CD4-positive, alpha-beta T cell treated with Interleukin-4 for 4 hours (primary cell): ENCODE measurements around the gene CELA3B.
"Not testable (repeated sequence)": the region's sequence is repeated elsewhere in the genome, so short reads cannot be mapped to it uniquely, and the experiment has no call there.

Experiments
- DNase-seq: peaks from one replicate; pipeline ENCODE4 v3.0.0-alpha.2; 2020

The CELA3B gene

GRCh38 chr1:21944733-21945073 is 32.1 kb upstream of the CELA3B start:
- no peak for DNase-seq

- no peak for DNase-seq
These were observed 29.8 kb upstream of the CELA3B start for GRCh38 chr1:21946836-21947587.

GRCh38 chr1:21950734-21951133 is 26.1 kb upstream of the CELA3B start:
- no peak for DNase-seq

- DNase-seq: no peak
These were observed 25.5 kb upstream of the CELA3B start for GRCh38 chr1:21951226-21951870.

- DNase-seq: no peak
These were observed 23.9 kb upstream of the CELA3B start for GRCh38 chr1:21952786-21953520.

- no peak for DNase-seq
These were observed 21.8 kb upstream of the CELA3B start for GRCh38 chr1:21955058-21955457.

- no peak for DNase-seq
These were observed 21.1 kb upstream of the CELA3B start for GRCh38 chr1:21955501-21956281.

- DNase-seq: peak; percentile 72
These were observed 19.9 kb upstream of the CELA3B start for GRCh38 chr1:21956720-21957552.

- no peak for DNase-seq
These were observed 15.5 kb upstream of the CELA3B start for GRCh38 chr1:21961337-21961736.

GRCh38 chr1:21961799-21962198 is 15.0 kb upstream of the CELA3B start:
- no peak for DNase-seq

- peak; percentile 78 for DNase-seq
These were observed 13.2 kb upstream of the CELA3B start for GRCh38 chr1:21963477-21964217.

GRCh38 chr1:21966247-21967000 is 10.4 kb upstream of the CELA3B start:
- DNase-seq: no peak

GRCh38 chr1:21967216-21967615 is 9.6 kb upstream of the CELA3B start:
- DNase-seq: not testable (repeated sequence)

GRCh38 chr1:21969066-21969465 is 7.8 kb upstream of the CELA3B start:
- DNase-seq: not testable (repeated sequence)

- DNase-seq: not testable (repeated sequence)
These were observed 6.3 kb upstream of the CELA3B start for GRCh38 chr1:21970523-21970922.

GRCh38 chr1:21972973-21973441 is 3.8 kb upstream of the CELA3B start:
- DNase-seq: not testable (repeated sequence)

GRCh38 chr1:21973948-21974347 is 2.9 kb upstream of the CELA3B start:
- DNase-seq: not testable (repeated sequence)

- not testable (repeated sequence) for DNase-seq
These were observed 2.1 kb upstream of the CELA3B start for GRCh38 chr1:21974699-21975098.

GRCh38 chr1:21975296-21975695 is 1.5 kb upstream of the CELA3B start:
- not testable (repeated sequence) for DNase-seq

GRCh38 chr1:21978209-21978608 is 1.4 kb downstream of the CELA3B start:
- not testable (repeated sequence) for DNase-seq
